ENCODE results near the gene ASGR2. TPM values are rescaled to one million over a fixed set of nuclear protein-coding genes. Genes with fewer than 3 reads are reported as not detected.
"Not testable (repeated sequence)": the region's sequence is repeated elsewhere in the genome, so short reads cannot be mapped to it uniquely, and the experiment has no call there.

Gene ASGR2
- total and polyA plus RNA-seq, 8 donors: 0.29 to 0.80 (median 0.43) TPM; not detected in 2

DNA sequence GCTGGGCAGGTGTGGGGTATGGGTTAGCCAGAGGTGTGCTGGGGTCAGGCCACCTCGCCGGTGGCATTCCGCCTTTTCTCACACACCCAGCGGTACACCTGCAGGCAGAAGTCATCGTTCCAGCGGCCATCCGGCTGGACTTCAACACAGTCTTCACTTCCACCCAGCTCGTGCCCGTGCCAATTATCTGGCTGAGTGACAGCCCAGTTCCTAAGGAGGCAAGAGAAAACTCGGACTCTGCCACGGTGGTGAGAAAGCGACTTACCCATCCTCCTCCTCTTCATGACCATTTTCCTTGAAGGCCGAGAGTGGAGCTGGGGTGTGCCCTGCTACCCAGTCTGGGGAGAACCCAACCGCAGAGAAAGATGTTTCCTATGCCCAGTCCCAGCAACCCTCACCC lies 13.1 kb downstream of the ASGR2 start:
- no peak for TF ChIP-seq CTCF (IDR thresholded peaks at IDR 0.05)
- Histone ChIP-seq H3K27me3 (no peaks in the 10 kb centered on the region), H3K36me3 (no peaks in the 10 kb centered on the region), H3K9me3 (no peaks in the 10 kb centered on the region), H3K4me1 (no peaks in the 10 kb centered on the region), H3K27ac (no peak overlapping the region), H3K4me3 (no peak overlapping the region)
- FAIRE-seq: no peak
- DNase-seq: no peak
- intact Hi-C loops (cut with DNase I): no loop called here
- ATAC-seq: no peak
- WGBS, 2 donors: 64 to 81% methylated on average over 14 of the region's 14 CpGs

DNA sequence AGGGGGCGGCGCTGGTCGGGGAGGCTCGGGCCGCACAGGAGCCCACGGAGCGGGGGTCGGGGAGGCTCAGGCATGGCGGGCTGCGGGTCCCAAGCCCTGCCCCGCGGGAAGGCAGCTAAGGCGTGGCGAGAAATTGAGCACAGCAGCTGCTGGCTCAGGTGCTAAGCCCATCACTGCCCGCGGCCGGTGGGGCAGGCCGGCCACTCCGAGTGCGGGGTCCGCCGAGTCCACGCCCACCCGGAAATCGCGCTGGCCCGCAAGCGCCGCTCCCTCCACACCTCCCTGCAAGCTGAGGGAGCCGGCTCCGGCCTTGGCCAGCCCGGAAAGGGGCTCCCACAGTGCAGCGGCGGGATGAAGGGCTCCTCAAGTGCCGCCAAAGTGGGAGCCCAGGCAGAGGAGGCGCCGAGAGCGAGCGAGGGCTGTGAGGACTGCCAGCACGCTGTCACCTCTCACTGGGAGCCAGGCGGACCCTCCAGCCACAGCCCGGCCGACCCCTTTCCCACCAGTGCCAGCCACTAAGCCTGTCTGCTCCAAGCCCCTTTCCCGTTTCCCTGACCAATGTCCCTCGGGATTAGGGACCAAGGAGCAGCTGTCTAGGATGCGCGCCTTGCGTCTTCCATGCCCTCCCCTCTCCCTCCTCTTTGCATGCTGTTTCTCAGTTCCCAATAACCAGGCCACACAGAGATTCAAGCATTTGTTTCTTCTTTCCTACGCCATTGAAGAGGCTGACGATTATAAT lies 13.8 kb downstream of the ASGR2 start:
- peak in 1 of 6 donors; percentile 48 for DNase-seq
- intact Hi-C loops (cut with DNase I); H3K9me3 ChIP-seq; H3K36me3 ChIP-seq; ATAC-seq; FAIRE-seq; H3K4me1 ChIP-seq; H3K27me3 ChIP-seq; H3K4me3 ChIP-seq; H3K27ac ChIP-seq: not testable (repeated sequence)
- 78 to 89% methylated on average over 38 to 50 of the region's 50 CpGs for WGBS, 2 donors

DNA sequence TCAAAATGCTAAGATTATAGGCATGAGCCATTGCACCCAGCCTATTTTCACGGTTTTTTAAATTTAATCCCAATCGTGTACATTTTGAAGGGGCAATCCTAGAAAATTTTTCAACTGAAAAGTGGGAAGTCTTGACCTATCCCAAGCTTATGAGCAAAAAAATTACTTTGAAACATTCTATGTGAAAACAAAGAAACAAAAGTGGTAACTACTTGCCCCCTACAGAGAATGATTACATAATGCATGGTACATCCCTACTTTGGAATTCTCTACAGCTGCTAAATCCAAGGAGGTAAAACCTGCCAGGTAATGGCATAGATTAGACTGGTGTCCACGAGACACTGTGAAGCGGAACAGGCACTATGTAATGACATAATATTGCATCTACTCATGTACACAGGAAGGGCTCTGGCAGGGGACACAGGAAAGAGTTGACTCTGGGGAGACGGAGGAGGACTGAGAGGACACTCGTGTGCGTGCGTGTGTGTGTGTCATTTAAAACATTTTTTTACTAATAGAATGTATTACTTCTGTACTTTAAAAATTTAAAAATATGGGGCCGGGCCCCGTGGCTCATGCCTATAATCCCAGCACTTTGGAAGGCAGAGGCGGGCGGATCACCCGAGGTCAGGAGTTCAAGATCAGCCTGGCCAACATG lies 15.7 kb downstream of the ASGR2 start:
- intact Hi-C loops (cut with DNase I): no loop called here
- no peak for TF ChIP-seq CTCF (IDR thresholded peaks at IDR 0.05)
- Histone ChIP-seq H3K9me3 (no peaks in the 10 kb centered on the region), H3K4me3 (no peak overlapping the region), H3K27ac (no peak overlapping the region), H3K36me3 (no peaks in the 10 kb centered on the region), H3K27me3 (no peaks in the 10 kb centered on the region), H3K4me1 (no peaks in the 10 kb centered on the region)
- 66 to 71% methylated on average over 13 of the region's 13 CpGs for WGBS, 2 donors
- DNase-seq: peak in 1 of 6 donors; percentile 1
- no peak for FAIRE-seq
- ATAC-seq: peak in 2 of 4 donors; percentile 33 to 43

DNA sequence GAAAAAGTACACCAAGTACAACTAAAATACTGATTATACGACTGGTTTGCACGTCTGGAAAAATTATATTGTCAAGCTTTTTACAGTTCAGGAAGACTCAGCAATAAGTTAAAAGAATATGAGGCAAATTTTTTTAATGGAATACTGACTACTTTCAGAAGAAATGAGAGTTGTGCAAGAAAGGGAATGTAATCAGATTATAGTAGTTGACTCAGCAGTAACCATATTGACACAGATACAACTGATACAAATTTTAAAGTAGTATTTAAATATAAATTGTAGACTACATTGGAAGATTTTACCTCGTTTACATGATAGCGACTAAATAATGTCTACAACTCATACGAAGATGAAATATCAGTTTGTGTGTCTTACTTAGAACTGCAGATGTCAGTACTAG lies 16.7 kb downstream of the ASGR2 start:
- H3K4me3 ChIP-seq: no peak overlapping the region
- no peak for TF ChIP-seq CTCF (IDR thresholded peaks at IDR 0.05)
- ATAC-seq: no peak
- no peaks in the 10 kb centered on the region for H3K4me1 ChIP-seq
- H3K27ac ChIP-seq: no peak overlapping the region
- WGBS, 2 donors: 45 to 46% methylated on average over 5 of the region's 5 CpGs
- FAIRE-seq: no peak
- no peaks in the 10 kb centered on the region for H3K27me3 ChIP-seq
- no peaks in the 10 kb centered on the region for H3K9me3 ChIP-seq
- H3K36me3 ChIP-seq: no peaks in the 10 kb centered on the region
- DNase-seq: no peak
- intact Hi-C loops (cut with DNase I): no loop called here

DNA sequence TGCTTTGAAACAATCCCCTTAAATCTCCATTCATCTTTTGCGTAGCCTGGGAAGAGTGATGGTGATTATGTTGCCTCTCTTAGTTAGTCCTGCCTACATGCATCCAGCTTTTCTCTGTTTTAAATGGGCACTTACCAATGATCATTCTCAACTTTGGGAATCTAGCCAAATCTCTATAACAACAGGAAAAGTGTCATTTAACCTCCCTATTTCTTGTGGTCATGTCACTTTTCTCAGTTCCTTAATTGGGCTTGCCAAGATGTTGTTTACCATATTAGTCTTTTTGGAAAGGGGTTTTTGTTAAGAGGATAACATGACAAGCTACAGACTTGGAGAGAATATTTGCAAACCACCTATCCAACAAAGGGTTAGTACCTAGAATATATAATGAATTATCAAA lies 19.0 kb downstream of the ASGR2 start:
- ATAC-seq (peak in 2 of 4 donors; percentile 44), DNase-seq (no peak), FAIRE-seq (no peak)
- no peak for TF ChIP-seq CTCF (IDR thresholded peaks at IDR 0.05)
- no peaks in the 10 kb centered on the region for H3K9me3 ChIP-seq
- H3K27ac ChIP-seq: no peak overlapping the region
- H3K27me3 ChIP-seq: no peaks in the 10 kb centered on the region
- intact Hi-C loops (cut with DNase I): no loop called here
- H3K4me1 ChIP-seq: no peaks in the 10 kb centered on the region
- 84 to 89% methylated on average over 1 of the region's 1 CpG for WGBS, 2 donors
- no peak overlapping the region for H3K4me3 ChIP-seq
- no peaks in the 10 kb centered on the region for H3K36me3 ChIP-seq

Measured in pancreas (tissue), 10 donors.